Stomach smooth muscle (tissue), 2 donors: ENCODE measurements around the gene AAK1.
"Not testable (repeated sequence)": the region's sequence is repeated elsewhere in the genome, so short reads cannot be mapped to it uniquely, and the experiment has no call there.

ENCODE experiments used
- H3K27ac ChIP-seq: one replicate; pipeline ENCODE4 v1.7.0; 2013; ENCODE audit warnings: mild to moderate bottlenecking, low read length, inconsistent platforms
- H3K27me3 ChIP-seq, 2 donors: one replicate each; pipeline ENCODE4 v1.7.0; 2013; ENCODE audit warnings: low read length in 2 of 2; ENCODE audit not compliant: insufficient read depth in 2 of 2, control insufficient read depth in 1 of 2
- H3K36me3 ChIP-seq, 2 donors: one replicate each; pipeline ENCODE4 v1.7.0; 2013; ENCODE audit warnings: low read length in 2 of 2; ENCODE audit not compliant: control insufficient read depth in 2 of 2, insufficient read depth in 2 of 2
- H3K4me1 ChIP-seq: one replicate; pipeline ENCODE4 v1.7.0; 2013; ENCODE audit warnings: low read length; ENCODE audit not compliant: control insufficient read depth, insufficient read depth
- H3K4me3 ChIP-seq, 2 donors: one replicate each; pipeline ENCODE4 v1.7.0; 2013; ENCODE audit warnings: low read length in 2 of 2
- H3K9ac ChIP-seq, 2 donors: one replicate each; pipeline ENCODE4 v1.7.0; 2013; ENCODE audit warnings: low read length in 2 of 2, mild to moderate bottlenecking in 1 of 2
- H3K9me3 ChIP-seq, 2 donors: one replicate each; pipeline ENCODE4 v1.7.0; 2013; ENCODE audit warnings: low read length in 2 of 2; ENCODE audit not compliant: control insufficient read depth in 2 of 2
- donor health status: healthy.
- donor health status: Pancreatic carcinoma.

Gene AAK1

DNA sequence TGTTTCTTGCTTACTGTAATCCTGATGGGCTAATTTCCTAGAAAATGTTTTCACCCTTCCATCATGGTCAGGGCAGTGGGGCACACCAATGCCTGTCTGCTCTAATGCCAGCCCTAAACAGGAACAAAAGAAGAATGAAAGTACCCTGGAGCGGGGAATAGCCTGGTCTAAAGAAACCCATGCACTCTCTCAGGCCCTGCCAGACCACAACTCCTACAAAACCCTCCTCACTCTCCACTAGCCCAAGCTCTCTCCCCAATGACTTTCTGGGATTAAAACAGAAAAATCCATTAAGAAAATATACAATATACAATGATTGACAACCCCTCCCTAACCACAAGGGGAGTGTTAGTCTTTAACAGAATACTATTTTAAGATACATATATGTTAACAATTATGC is 67.6 kb downstream of the AAK1 start:
- Histone ChIP-seq H3K36me3 (no peaks in the 10 kb centered on the region), H3K9me3 (no peaks in the 10 kb centered on the region), H3K27ac (no peak overlapping the region), H3K9ac (no peak overlapping the region), H3K4me3 (no peak overlapping the region), H3K4me1 (peaks cover 2% of the 10 kb centered on the region), H3K27me3 (no peaks in the 10 kb centered on the region)

DNA sequence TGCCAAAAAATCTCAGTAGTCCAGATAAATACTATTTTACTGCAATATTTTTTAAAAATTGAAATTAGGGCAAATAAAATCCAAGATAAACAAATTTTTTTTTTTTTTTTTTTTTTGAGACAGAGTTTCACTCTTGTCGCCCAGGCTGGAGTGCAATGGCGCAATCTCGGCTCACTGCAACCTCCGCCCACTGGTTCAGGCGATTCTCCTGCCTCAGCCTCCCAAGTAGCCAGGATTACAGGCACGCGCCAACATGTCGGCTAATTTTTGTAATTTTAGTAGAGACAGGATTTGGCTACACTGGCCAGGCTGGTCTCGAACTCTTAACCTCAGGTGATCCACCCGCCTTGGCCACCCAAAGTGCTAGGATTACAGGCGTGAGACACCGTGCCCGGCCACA is 68.2 kb downstream of the AAK1 start:
- not testable (repeated sequence) for H3K4me1 ChIP-seq, H3K9me3 ChIP-seq, H3K27ac ChIP-seq, H3K36me3 ChIP-seq, H3K4me3 ChIP-seq, H3K27me3 ChIP-seq, H3K9ac ChIP-seq

- no peak overlapping the region for H3K9ac ChIP-seq
- no peaks in the 10 kb centered on the region for H3K36me3 ChIP-seq
- no peaks in the 10 kb centered on the region for H3K27me3 ChIP-seq
- no peaks in the 10 kb centered on the region for H3K9me3 ChIP-seq
- H3K4me3 ChIP-seq, result no peak overlapping the region
- no peak overlapping the region for H3K27ac ChIP-seq
- H3K4me1 ChIP-seq, result peaks cover 2% of the 10 kb centered on the region
These were observed 70.9 kb downstream of the AAK1 start for GRCh38 chr2:69572641-69573040.

- Histone ChIP-seq H3K4me1 (peaks cover 4% of the 10 kb centered on the region), H3K36me3 (no peaks in the 10 kb centered on the region), H3K9ac (no peak overlapping the region), H3K27me3 (no peaks in the 10 kb centered on the region), H3K27ac (no peak overlapping the region), H3K9me3 (no peaks in the 10 kb centered on the region), H3K4me3 (no peak overlapping the region)
These were observed 72.3 kb downstream of the AAK1 start for GRCh38 chr2:69571189-69571588.

GRCh38 chr2:69570474-69570873 is 73.1 kb downstream of the AAK1 start:
- Histone ChIP-seq H3K36me3 (peaks cover 0 to 1% of the 10 kb centered on the region in 2 donors), H3K4me1 (peaks cover 6% of the 10 kb centered on the region), H3K27ac (no peak overlapping the region), H3K9ac (no peak overlapping the region), H3K9me3 (no peaks in the 10 kb centered on the region), H3K27me3 (no peaks in the 10 kb centered on the region), H3K4me3 (no peak overlapping the region)

- no peaks in the 10 kb centered on the region for H3K9me3 ChIP-seq
- no peak overlapping the region for H3K9ac ChIP-seq
- H3K27me3 ChIP-seq, result no peaks in the 10 kb centered on the region
- H3K27ac ChIP-seq, result no peak overlapping the region
- H3K4me1 ChIP-seq, result peaks cover 8% of the 10 kb centered on the region
- H3K36me3 ChIP-seq, result peaks cover 0 to 2% of the 10 kb centered on the region in 2 donors
- H3K4me3 ChIP-seq, result no peak overlapping the region
These were observed 75.6 kb downstream of the AAK1 start for GRCh38 chr2:69567909-69568300.

DNA sequence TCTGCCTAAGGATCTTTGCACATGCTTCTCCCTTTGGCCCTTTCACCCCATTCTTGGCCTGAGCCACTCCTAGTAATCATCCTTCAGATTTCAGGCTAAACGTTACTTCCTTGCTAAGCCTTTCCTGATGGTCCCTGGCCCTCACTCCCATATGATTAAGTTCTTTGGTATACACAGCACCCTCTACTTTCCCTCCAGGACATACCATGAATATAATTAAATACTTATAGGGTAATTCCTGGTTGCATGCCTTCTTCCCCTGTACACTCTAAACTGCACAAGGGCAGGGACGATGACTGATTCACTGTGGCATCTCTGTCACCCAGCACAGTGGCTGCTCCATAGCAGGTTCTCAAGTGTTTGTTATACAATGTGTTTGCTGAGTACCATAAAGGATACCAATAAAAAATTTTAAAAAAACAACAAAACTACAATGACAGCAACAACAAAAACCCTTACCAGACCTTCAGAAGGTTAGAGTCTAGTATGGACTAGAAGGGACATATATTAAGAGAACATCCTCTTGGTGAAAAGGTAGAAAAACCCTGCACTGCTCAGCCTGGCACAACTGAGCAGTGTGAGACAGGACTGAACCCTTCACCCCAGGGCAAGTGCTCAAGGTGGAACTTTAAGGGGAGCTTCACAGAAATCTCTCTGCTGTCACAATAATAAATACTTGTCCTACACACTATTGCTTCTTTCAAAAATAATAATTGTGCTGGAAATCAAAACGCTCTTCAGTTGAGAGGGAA is 76.2 kb downstream of the AAK1 start:
- Histone ChIP-seq H3K9me3 (no peaks in the 10 kb centered on the region), H3K27me3 (no peaks in the 10 kb centered on the region), H3K36me3 (peaks cover 0 to 2% of the 10 kb centered on the region in 2 donors), H3K27ac (no peak overlapping the region), H3K4me1 (peaks cover 8% of the 10 kb centered on the region), H3K4me3 (no peak overlapping the region), H3K9ac (no peak overlapping the region)

- Histone ChIP-seq H3K27ac (no peak overlapping the region), H3K27me3 (no peaks in the 10 kb centered on the region), H3K36me3 (peaks cover 0 to 2% of the 10 kb centered on the region in 2 donors), H3K4me1 (peaks cover 8% of the 10 kb centered on the region), H3K9ac (no peak overlapping the region), H3K4me3 (no peak overlapping the region), H3K9me3 (no peaks in the 10 kb centered on the region)
These were observed 76.9 kb downstream of the AAK1 start for GRCh38 chr2:69566669-69567068.

- Histone ChIP-seq H3K4me3 (no peak overlapping the region), H3K27ac (no peak overlapping the region), H3K36me3 (peaks cover 0 to 2% of the 10 kb centered on the region in 2 donors), H3K9me3 (no peaks in the 10 kb centered on the region), H3K4me1 (peaks cover 8% of the 10 kb centered on the region), H3K9ac (no peak overlapping the region), H3K27me3 (no peaks in the 10 kb centered on the region)
These were observed 78.1 kb downstream of the AAK1 start for GRCh38 chr2:69565431-69565839.

- Histone ChIP-seq H3K4me3 (no peak overlapping the region), H3K4me1 (peaks cover 8% of the 10 kb centered on the region), H3K9ac (no peak overlapping the region), H3K36me3 (peaks cover 0 to 2% of the 10 kb centered on the region in 2 donors), H3K27me3 (no peaks in the 10 kb centered on the region), H3K27ac (no peak overlapping the region), H3K9me3 (no peaks in the 10 kb centered on the region)
These were observed 78.9 kb downstream of the AAK1 start for GRCh38 chr2:69564604-69565003.

DNA sequence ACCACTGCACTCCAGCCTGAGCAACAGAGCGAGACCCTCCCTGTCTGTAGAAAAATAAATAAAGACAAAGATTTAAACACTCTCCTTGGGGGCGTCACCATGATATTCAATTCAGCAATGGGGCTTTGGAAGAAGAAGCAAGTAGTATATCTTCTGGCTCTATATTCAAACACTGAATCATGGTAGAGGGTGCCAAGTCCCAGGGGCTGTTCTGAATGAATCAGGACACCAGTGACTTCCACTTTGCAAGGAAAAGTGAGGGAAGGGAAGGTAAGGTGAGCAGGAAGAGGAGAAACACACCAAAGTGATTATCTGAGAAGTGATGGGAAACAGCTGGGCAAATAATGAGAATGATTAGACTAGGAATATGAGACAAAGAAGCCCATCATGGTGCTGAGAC is 80.5 kb downstream of the AAK1 start:
- H3K9me3 ChIP-seq, result no peaks in the 10 kb centered on the region
- H3K9ac ChIP-seq, result no peak overlapping the region
- H3K4me3 ChIP-seq, result no peak overlapping the region
- H3K4me1 ChIP-seq, result peaks cover 8% of the 10 kb centered on the region
- H3K36me3 ChIP-seq, result peaks cover 0 to 2% of the 10 kb centered on the region in 2 donors
- H3K27me3 ChIP-seq, result no peaks in the 10 kb centered on the region
- H3K27ac ChIP-seq, result no peak overlapping the region
